Activated CD8-positive, alpha-beta memory T cell treated with anti-CD3 and anti-CD28 coated beads for 4 hours (primary cell): Measurements from ENCODE around the gene NFIB.

ENCODE experiments used
- DNase-seq, 2 donors: peaks; one replicate each; pipeline ENCODE4 v3.0.0-alpha.2; 2020; ENCODE audit warnings: low read depth in 2 of 2

NFIB gene

DNA sequence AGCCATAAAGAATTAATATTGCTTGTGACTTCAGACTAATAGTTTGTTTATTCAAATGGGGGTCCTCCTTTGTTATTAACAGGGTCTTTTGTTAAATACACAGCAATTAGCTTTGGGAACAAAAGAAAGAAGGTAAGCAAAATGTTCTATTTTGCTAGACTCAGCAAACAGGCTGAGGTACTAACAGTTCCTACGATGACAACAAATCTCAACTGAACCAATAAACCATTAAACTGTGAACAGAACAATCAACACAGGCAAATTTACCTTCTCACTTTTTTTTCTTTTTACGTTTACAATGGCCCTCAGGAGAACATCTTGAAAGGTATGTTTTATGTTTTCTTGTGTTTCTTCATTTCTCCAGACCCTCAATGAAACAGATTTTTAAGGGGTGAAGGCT lies 207.2 kb downstream of the NFIB start:
- no peak for DNase-seq

DNA sequence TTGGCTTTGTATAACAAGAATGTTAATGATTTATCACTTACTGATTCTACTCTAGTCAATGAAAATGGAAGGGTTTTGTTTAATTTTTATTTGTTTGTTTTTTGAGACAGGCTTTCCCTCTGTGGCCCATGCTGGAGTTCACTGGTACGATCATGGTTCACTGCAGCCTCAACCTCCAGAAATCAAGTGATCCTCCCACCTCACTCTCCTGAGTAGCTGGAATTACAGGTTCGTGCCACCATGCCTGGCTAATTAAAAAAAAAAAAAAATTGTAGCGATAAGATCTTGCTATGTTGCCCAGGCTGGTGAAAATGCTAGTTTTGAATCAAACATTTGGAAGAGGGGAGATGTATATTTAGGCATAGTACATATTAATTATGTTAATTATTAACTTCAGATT lies 209.4 kb downstream of the NFIB start:
- DNase-seq: no peak

GRCh38 chr9:14103115-14103514 lies 210.8 kb downstream of the NFIB start:
- no peak for DNase-seq

DNA sequence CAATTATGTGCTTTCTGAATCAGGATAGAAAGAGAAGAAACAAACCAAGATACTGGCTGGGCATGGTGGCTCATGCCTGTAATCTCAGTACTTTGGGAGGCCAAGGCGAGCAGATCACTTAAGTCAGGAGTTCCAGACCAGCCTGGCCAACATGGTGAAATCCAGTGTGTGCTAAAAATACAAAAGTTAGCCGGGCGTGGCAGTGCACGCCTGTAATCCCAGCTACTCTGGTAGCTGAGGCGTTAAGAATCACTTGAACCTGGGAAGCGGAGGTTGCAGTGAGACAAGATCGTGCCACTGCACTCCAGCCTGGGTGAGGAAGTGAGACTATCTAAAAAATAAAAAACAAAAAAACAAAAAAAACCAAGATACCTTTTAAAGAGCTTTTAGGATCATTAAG lies 214.2 kb downstream of the NFIB start:
- no peak for DNase-seq

- DNase-seq: no peak
Observed at GRCh38 chr9:14098486-14099180, 215.3 kb downstream of the NFIB start.

DNA sequence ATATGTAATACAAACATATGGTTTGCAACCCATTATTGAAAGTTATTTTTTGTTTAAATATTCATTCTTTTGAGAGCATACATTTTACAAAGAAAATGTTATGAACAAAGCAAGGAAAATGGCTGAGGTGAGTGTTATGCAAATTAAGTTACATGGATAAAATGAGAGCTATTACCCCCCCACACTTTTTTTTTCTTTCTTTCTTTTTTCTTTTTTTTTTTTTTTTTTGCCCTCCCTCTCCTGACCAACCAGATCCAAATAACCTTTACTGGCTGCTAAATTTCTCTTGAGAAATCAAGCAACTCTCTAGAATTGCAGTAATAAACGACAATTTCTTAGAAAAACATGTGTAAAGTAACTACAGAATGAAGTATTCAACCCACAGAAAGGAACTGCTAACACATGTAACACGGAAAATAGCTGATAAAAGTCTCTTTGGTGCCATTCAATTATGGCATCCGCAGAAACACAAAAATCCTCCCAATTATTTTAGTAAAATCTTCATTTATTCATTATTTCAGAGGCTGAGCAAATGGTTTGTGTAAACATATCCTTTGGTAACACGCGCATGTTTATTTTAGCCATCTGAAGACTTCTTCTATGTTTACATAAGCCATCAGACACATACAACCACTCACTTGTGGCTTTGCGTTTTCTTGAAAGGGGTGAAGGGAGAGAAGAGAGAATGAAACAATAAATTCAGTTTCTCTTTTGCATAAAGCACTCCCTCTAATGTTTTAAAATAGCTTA lies 216.1 kb downstream of the NFIB start:
- no peak for DNase-seq

GRCh38 chr9:14097215-14097614 lies 216.7 kb downstream of the NFIB start:
- DNase-seq: no peak

DNA sequence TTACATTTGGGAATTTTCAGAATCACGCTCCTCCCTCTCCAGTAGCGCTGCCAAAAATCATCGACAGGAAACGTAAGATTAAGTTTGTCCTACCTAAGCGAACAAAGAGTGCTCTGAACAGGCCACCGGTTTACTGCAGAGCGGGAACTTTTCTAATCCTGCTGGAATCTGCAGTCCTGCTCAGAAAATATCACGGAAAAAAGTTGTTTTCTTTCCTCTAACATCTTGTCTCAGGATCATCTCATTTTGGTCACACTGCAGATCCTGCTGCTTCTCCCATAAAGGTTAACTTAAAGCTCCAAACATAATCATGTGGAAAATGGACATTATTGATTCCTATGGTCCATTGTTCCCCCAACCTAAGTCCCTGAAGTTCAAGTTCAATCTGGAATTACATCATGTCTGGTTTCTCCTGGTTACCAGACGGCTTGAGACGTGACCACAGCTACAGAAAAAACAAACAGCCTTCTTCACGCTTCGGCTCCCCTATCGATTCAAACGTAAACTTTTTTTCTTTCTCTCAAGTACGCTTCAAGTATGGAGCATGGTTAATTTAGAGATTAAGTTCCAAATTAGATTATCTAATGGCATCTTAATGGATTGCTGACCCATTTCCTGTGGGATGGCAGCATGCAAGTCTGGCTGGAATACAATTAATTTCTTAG lies 217.6 kb downstream of the NFIB start:
- no peak for DNase-seq

DNA sequence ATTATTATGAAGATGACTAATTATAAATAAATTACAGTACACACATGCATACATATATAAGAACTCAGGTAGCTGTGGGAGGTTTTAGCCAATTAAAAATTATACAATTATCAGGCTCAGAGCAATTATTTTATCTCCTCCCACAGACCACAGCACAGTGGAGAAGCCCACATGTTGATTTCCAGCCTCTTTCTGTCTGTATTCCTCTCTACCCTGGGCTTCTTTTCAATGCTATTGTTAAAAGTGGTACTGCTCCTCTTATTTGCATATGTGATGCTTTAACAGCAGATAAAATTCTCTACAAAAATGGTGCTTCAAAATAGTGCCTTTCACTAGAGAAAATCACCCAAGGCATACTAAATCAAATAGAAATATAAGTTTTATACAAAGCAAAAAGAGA lies 218.7 kb downstream of the NFIB start:
- no peak for DNase-seq

DNA sequence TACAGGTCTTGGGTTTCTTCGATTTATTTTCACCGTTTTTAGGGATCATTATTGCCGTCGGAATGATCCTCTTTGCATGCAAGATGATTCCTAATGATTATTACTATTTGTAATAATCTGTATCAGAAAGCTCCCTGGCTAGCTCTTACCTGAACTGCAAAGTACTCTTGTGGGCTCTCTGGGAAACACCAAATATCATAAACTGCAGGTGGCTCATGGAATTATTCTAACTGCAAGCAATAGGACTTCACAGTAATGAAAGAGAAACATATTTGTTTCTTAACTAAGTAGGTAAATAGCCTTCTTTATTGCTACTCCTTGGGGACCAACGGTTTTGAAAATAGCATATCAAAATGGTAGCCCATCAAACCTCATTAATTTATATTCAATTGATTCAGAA lies 219.4 kb downstream of the NFIB start:
- no peak for DNase-seq

- DNase-seq: no peak
Observed at GRCh38 chr9:14092344-14092743, 221.6 kb downstream of the NFIB start.

DNA sequence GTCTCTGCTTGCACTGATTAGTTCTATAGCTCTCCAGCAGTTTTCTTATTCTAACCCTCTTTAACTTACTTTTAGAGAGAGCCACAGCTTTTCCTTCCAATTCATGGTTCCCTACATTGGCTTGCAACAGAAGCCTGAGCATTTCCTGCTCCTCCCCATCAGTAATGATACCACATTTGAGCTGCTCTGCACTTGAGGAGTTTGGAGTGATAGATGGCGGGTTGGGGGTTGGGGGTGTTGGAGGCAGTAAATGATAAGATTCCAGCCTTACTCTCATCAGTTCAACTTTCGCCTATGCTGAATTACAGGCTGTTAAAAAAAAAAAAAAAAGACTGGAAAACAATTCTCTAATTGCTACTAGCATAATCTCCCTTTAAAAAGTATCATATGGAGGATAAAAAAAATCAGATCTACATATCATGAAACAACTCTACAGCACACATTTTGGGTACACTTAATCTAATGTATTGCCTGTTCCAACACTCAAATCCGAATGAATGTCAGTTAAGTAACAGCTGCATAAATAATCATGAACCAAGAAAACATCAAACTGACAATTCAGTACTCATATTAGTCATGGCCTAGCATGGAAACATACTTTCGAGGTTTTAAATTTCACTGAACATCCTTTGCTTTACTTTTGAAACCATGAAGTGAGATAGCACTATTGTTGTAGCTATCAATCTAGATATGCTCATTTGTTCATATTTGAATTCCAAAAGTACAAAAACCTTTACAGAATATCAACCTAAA lies 224.7 kb downstream of the NFIB start:
- DNase-seq: no peak

GRCh38 chr9:14087576-14087975 lies 226.4 kb downstream of the NFIB start:
- DNase-seq: no peak

GRCh38 chr9:14086495-14086894 lies 227.4 kb downstream of the NFIB start:
- no peak for DNase-seq

- no peak for DNase-seq
Observed at GRCh38 chr9:14085810-14086209, 228.1 kb downstream of the NFIB start.

- DNase-seq: no peak
Observed at GRCh38 chr9:14084867-14085266, 229.1 kb downstream of the NFIB start.

- DNase-seq: no peak
Observed at GRCh38 chr9:14083366-14083765, 230.6 kb downstream of the NFIB start.

- no peak for DNase-seq
Observed at GRCh38 chr9:14082732-14083131, 231.2 kb downstream of the NFIB start.

DNA sequence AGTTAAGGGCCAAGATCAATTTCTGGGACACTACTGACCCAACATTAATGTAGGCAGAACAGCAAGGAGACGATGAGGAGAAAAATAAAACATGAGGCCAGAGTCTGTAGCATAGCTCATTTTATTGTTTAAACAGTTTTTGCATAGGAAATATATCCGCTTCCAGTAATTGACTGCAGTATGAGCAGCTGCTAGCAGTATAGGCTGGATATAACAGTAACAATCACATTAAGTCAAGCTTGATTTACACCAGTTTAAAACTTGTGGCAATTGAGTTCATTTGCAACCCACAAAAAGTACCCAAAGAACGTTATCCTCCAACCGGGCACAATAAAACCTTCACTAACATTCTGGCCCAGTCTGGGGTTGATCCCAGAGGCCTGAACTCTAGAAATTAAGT lies 232.2 kb downstream of the NFIB start:
- no peak for DNase-seq

DNA sequence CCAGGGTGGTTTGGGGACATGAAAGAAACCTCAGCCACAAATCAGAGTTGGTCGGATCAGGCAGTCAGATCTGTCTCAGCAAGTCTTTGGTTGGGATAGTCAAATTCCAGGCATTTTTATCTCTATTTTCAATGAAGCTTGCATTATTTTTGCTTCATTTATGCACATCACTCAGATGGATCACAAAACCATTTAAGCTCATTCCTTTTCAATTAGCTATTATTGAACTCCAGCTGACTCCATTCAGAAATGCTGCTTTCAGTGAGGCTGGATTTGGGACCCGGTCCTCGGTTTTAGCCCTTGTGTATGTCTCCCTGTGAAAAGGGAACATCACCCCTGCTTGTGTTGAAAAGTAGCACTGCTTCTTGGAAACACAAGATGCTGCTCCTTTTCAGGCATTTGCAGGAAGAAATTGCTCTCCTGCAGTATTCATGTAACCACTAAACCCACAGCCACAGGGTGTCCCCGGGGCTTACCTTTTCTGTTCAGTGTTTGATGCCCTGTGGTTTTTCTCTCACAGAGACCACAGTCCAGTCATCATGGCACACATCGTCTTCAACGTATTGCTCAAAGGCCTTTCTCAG lies 232.9 kb downstream of the NFIB start:
- no peak for DNase-seq

- DNase-seq: no peak
Observed at GRCh38 chr9:14079440-14079839, 234.5 kb downstream of the NFIB start.

DNA sequence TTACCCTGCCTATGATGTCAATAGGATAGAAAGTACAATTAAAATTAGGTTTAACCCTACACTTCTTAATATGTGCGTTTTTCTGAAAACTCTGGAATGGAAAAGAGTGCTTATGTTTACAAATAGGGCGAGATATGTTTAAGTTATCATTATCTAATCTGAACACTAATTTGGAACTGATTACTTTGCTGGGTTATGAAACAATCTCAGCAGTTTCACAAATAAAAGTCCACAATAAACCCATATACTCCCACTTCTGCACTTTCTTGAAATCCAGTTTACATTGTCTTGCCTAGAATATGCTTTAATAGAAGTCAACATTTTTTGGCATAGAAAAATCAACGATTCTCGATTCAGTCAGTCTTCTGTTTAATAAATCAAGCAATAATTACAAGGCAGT lies 236.3 kb downstream of the NFIB start:
- no peak for DNase-seq
